ENCODE measurements around the gene TLL2. TPM values are rescaled to one million over a fixed set of nuclear protein-coding genes. Genes with fewer than 3 reads are reported as not detected.

Gene TLL2
- total RNA-seq, 6 donors from 2014 or later: 0.06 to 0.20 TPM; not detected in 4

GRCh38 chr10:96377816-96378294, 135.9 kb downstream of the TLL2 start:
- ATAC-seq (ENCODE audit: low FRiP score in 2 of 2) (peak in 1 of 2 donors; percentile 48), DNase-seq (peak in 1 of 2 donors; percentile 38)
- Histone ChIP-seq H3K27me3 (no peaks in the 10 kb centered on the region), H3K4me3 (no peak overlapping the region), H3K27ac (peak overlapping the region in 1 of 4 donors; percentile 31), H3K36me3 (no peaks in the 10 kb centered on the region), H3K9me3 (no peaks in the 10 kb centered on the region), H3K4me1 (peaks cover 4 to 24% (median 5%) of the 10 kb centered on the region in 4 donors)
- WGBS, 2 donors: 45 to 59% methylated on average over 5 to 6 of the region's 6 CpGs
- TF ChIP-seq POLR2AphosphoS5 (IDR thresholded peaks at IDR 0.05): peak in 1 of 2 donors; percentile 11
- no peak for TF ChIP-seq POLR2A (IDR thresholded peaks at IDR 0.05)

DNA sequence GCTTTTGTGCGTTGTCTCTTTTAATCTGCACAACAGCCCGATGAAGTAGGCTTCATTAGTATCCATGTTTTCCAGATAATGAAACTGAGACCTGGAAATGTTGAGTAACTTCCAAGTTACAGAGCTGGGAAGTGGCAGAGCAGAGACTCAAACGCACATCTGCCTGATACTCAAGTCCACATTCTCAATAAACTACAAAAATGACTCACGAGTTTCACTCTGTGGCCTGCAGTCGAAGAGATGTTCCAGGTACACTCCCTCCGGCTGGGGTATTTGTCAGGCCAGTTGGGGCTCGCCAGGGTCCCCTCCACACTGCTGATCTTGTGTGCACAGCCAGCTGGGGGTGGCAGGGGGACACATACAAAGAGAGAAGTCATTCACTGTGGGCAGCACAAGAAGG, 137.2 kb downstream of the TLL2 start:
- Histone ChIP-seq H3K36me3 (no peaks in the 10 kb centered on the region), H3K4me3 (no peak overlapping the region), H3K4me1 (peaks cover 4 to 23% (median 5%) of the 10 kb centered on the region in 4 donors), H3K27me3 (no peaks in the 10 kb centered on the region), H3K9me3 (no peaks in the 10 kb centered on the region), H3K27ac (no peak overlapping the region)
- TF ChIP-seq EP300 (IDR thresholded peaks at IDR 0.05) (no peak), CTCF (IDR thresholded peaks at IDR 0.05) (no peak)
- DNase-seq: no peak
- no peak for ATAC-seq (ENCODE audit: low FRiP score in 2 of 2)
- 73% methylated on average over 7 of the region's 7 CpGs for WGBS, 2 donors

GRCh38 chr10:96374985-96375830, 138.5 kb downstream of the TLL2 start:
- H3K27ac ChIP-seq: no peak overlapping the region
- TF ChIP-seq POLR2AphosphoS5 (IDR thresholded peaks at IDR 0.05): peak in 1 of 2 donors; percentile 10
- TF ChIP-seq EP300 (IDR thresholded peaks at IDR 0.05): no peak
- no peak for TF ChIP-seq POLR2A (IDR thresholded peaks at IDR 0.05)
- peak; percentile 89 to 96 (median 92) for TF ChIP-seq CTCF (IDR thresholded peaks at IDR 0.05)
- H3K27me3 ChIP-seq: peaks cover 0 to 2% (median 0%) of the 10 kb centered on the region in 4 donors
- 8 to 9% methylated on average over 22 to 35 of the region's 36 CpGs for WGBS, 2 donors
- H3K4me3 ChIP-seq: peak overlapping the region; percentile 10 to 44 (median 40)
- peaks cover 3 to 17% (median 5%) of the 10 kb centered on the region in 4 donors for H3K4me1 ChIP-seq
- peak; percentile 91 to 94 for ATAC-seq (ENCODE audit: low FRiP score in 2 of 2)
- H3K9me3 ChIP-seq: no peaks in the 10 kb centered on the region
- DNase-seq: peak; percentile 83 to 89
- no peaks in the 10 kb centered on the region for H3K36me3 ChIP-seq

GRCh38 chr10:96374639-96374984, 139.1 kb downstream of the TLL2 start:
- TF ChIP-seq CTCF (IDR thresholded peaks at IDR 0.05) (no peak), POLR2A (IDR thresholded peaks at IDR 0.05) (no peak), POLR2AphosphoS5 (IDR thresholded peaks at IDR 0.05) (no peak), EP300 (IDR thresholded peaks at IDR 0.05) (no peak)
- WGBS, 2 donors: 30 to 32% methylated on average over 9 of the region's 9 CpGs

DNA sequence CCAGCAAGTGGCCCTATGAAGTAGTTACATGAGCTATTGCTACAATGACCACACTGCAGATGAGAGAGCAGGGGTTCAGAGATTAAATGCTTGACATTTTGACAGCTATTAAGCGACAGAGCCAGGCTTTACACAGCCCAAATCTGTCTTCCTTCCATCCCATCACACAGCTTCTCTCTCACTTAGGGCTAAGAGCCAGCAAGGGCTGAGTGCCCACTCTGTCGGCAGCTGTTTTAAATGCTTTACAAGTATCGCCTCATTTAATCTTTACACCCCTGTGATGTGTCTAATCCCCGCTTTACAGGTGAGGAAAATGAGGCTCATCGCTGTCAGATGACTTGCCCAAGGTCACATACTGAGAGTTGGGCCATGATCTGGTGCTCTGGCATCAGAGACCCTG, 139.7 kb downstream of the TLL2 start:
- ATAC-seq (ENCODE audit: low FRiP score in 2 of 2) (no peak), DNase-seq (no peak)
- peaks cover 0 to 2% (median 0%) of the 10 kb centered on the region in 4 donors for H3K27me3 ChIP-seq
- H3K27ac ChIP-seq: no peak overlapping the region
- H3K4me3 ChIP-seq: no peak overlapping the region
- 93 to 98% methylated on average over 5 of the region's 5 CpGs for WGBS, 2 donors
- peaks cover 3 to 17% (median 5%) of the 10 kb centered on the region in 4 donors for H3K4me1 ChIP-seq
- no peaks in the 10 kb centered on the region for H3K9me3 ChIP-seq
- no peaks in the 10 kb centered on the region for H3K36me3 ChIP-seq
- TF ChIP-seq POLR2A (IDR thresholded peaks at IDR 0.05): no peak
- TF ChIP-seq POLR2AphosphoS5 (IDR thresholded peaks at IDR 0.05): no peak
- TF ChIP-seq EP300 (IDR thresholded peaks at IDR 0.05): no peak
- no peak for TF ChIP-seq CTCF (IDR thresholded peaks at IDR 0.05)

More at GRCh38 chr10:96374639-96374984, 139.1 kb downstream of the TLL2 start:
- Histone ChIP-seq H3K4me3 (peak overlapping the region in 3 of 4 donors; percentile 38 to 44 (median 41)), H3K27ac (no peak overlapping the region), H3K9me3 (no peaks in the 10 kb centered on the region), H3K36me3 (no peaks in the 10 kb centered on the region), H3K27me3 (peaks cover 0 to 2% (median 0%) of the 10 kb centered on the region in 4 donors), H3K4me1 (peaks cover 3 to 17% (median 5%) of the 10 kb centered on the region in 4 donors)
- DNase-seq (no peak), ATAC-seq (ENCODE audit: low FRiP score in 2 of 2) (no peak)

Measured in upper lobe of left lung (tissue), 6 donors.